ENCODE measurements around the gene CAPN1.

The CAPN1 gene

DNA sequence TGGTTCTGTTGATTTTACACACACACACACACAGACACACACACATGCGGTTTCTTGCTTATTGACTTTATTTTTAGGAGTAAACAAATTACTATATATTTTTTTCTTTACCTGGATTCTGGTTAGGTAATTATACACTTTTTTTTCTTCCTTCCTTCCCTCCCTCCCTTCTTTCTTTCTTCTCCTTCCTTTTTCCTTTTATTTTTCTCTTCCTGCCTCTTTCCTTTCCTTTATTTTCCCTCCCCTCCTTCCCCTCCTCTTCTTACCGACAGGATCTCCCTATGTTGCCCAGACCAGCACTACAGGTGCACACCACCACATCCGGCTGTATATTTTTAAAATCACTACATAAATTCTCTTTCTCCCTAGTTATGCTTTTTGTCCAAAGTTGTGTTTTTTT is 14.8 kb upstream of the CAPN1 start:
- DNase-seq (ENCODE audit: low read depth in 1 of 2, low spot score in 1 of 2): no peak
- Histone ChIP-seq H3K27me3 (ENCODE audit: insufficient read depth, poor library complexity, severe bottlenecking) (no peaks in the 10 kb centered on the region), H3K4me3 (replicated peaks; ENCODE audit: insufficient read depth, low read length) (no peak overlapping the region), H3K27ac (replicated peaks) (no peak overlapping the region)
- TF ChIP-seq REST (IDR thresholded peaks at IDR 0.05; ENCODE audit: insufficient replicate concordance, low read depth) (no peak), GABPA (IDR thresholded peaks at IDR 0.05; ENCODE audit: low read depth) (no peak), SPI1 (IDR thresholded peaks at IDR 0.05; ENCODE audit: borderline replicate concordance, low read depth) (no peak), POLR2AphosphoS5 (IDR thresholded peaks at IDR 0.05; ENCODE audit: low read depth) (no peak)

GRCh38 chr11:65167656-65168055 is 14.1 kb upstream of the CAPN1 start:
- no peak for DNase-seq (ENCODE audit: low read depth in 1 of 2, low spot score in 1 of 2)
- Histone ChIP-seq H3K27ac (replicated peaks) (no peak overlapping the region), H3K4me3 (replicated peaks; ENCODE audit: insufficient read depth, low read length) (no peak overlapping the region), H3K27me3 (ENCODE audit: insufficient read depth, poor library complexity, severe bottlenecking) (no peaks in the 10 kb centered on the region)
- no peak for TF ChIP-seq SPI1 (IDR thresholded peaks at IDR 0.05; ENCODE audit: borderline replicate concordance, low read depth)
- TF ChIP-seq GABPA (IDR thresholded peaks at IDR 0.05; ENCODE audit: low read depth): no peak
- TF ChIP-seq, protein P1, sequence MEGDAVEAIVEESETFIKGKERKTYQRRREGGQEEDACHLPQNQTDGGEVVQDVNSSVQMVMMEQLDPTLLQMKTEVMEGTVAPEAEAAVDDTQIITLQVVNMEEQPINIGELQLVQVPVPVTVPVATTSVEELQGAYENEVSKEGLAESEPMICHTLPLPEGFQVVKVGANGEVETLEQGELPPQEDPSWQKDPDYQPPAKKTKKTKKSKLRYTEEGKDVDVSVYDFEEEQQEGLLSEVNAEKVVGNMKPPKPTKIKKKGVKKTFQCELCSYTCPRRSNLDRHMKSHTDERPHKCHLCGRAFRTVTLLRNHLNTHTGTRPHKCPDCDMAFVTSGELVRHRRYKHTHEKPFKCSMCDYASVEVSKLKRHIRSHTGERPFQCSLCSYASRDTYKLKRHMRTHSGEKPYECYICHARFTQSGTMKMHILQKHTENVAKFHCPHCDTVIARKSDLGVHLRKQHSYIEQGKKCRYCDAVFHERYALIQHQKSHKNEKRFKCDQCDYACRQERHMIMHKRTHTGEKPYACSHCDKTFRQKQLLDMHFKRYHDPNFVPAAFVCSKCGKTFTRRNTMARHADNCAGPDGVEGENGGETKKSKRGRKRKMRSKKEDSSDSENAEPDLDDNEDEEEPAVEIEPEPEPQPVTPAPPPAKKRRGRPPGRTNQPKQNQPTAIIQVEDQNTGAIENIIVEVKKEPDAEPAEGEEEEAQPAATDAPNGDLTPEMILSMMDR (IDR thresholded peaks at IDR 0.05; ENCODE audit: insufficient read depth, low read length): no peak
- TF ChIP-seq REST (IDR thresholded peaks at IDR 0.05; ENCODE audit: insufficient replicate concordance, low read depth): no peak
- no peak for TF ChIP-seq POLR2AphosphoS5 (IDR thresholded peaks at IDR 0.05; ENCODE audit: low read depth)

GRCh38 chr11:65169164-65169641 is 12.5 kb upstream of the CAPN1 start:
- Histone ChIP-seq H3K27me3 (ENCODE audit: insufficient read depth, poor library complexity, severe bottlenecking) (no peaks in the 10 kb centered on the region), H3K4me3 (replicated peaks; ENCODE audit: insufficient read depth, low read length) (no peak overlapping the region), H3K27ac (replicated peaks) (peak overlapping the region; percentile 56)
- peak in 1 of 2 experiments; percentile 32 for DNase-seq (ENCODE audit: low read depth in 1 of 2, low spot score in 1 of 2)
- TF ChIP-seq GABPA (IDR thresholded peaks at IDR 0.05; ENCODE audit: low read depth) (no peak), SPI1 (IDR thresholded peaks at IDR 0.05; ENCODE audit: borderline replicate concordance, low read depth) (no peak), POLR2AphosphoS5 (IDR thresholded peaks at IDR 0.05; ENCODE audit: low read depth) (no peak), REST (IDR thresholded peaks at IDR 0.05; ENCODE audit: insufficient replicate concordance, low read depth) (no peak)
- TF ChIP-seq, protein P1 (IDR thresholded peaks at IDR 0.05; ENCODE audit: insufficient read depth, low read length): no peak
